Neural progenitor cell (in vitro differentiated cells): ENCODE data around the gene IGFBP7. TPM values are rescaled to one million over a fixed set of nuclear protein-coding genes. Genes with fewer than 3 reads are reported as not detected.

Experiments used
- DNase-seq: peaks from one replicate; pipeline ENCODE4 v3.0.0-alpha.2; 2016; ENCODE audit warnings: low spot score
- H2AFZ ChIP-seq: fragments of 200-600 bp; sonication (generic); replicated peaks from 2 replicates; pipeline ENCODE4 v1.6.1; 2016; ENCODE audit warnings: antibody characterized with exemption
- H3F3A ChIP-seq: fragments of 200-600 bp; sonication (generic); 2 replicates; pipeline ENCODE4 v1.6.1; 2016; ENCODE audit warnings: antibody characterized with exemption, low read depth
- H3K27ac ChIP-seq: fragments of 200-600 bp; sonication (generic); 2 replicates; pipeline ENCODE4 v1.5.1; 2016; ENCODE audit warnings: mild to moderate bottlenecking
- H3K27me3 ChIP-seq: fragments of 200-600 bp; sonication (generic); 2 replicates; pipeline ENCODE4 v1.6.1; 2016; ENCODE audit warnings: mild to moderate bottlenecking, moderate library complexity
- H3K36me3 ChIP-seq: fragments of 200-600 bp; sonication (generic); 2 replicates; pipeline ENCODE4 v1.5.1; 2016
- H3K4me1 ChIP-seq: fragments of 200-600 bp; sonication (generic); 2 replicates; pipeline ENCODE4 v1.6.1; 2016; ENCODE audit warnings: mixed run types
- H3K4me2 ChIP-seq: fragments of 200-600 bp; sonication (generic); 2 replicates; pipeline ENCODE4 v1.6.1; 2016
- H3K4me3 ChIP-seq: fragments of 200-600 bp; sonication (generic); 2 replicates; pipeline ENCODE4 v1.5.1; 2016
- H3K79me2 ChIP-seq: fragments of 200-600 bp; sonication (generic); 2 replicates; pipeline ENCODE4 v1.6.1; 2016; ENCODE audit warnings: low read depth
- H3K9ac ChIP-seq: fragments of 200-600 bp; sonication (generic); 2 replicates; pipeline ENCODE4 v1.6.1; 2016
- H3K9me3 ChIP-seq: fragments of 200-600 bp; sonication (generic); 2 replicates; pipeline ENCODE4 v1.5.1; 2016; ENCODE audit warnings: low read depth
- H4K20me1 ChIP-seq: fragments of 200-600 bp; sonication (generic); 2 replicates; pipeline ENCODE4 v1.6.1; 2016; ENCODE audit warnings: low read depth
- H3K27ac Mint-ChIP-seq: 3 replicates; pipeline ENCODE4 v1.8.0; 2021; ENCODE audit warnings: mixed read lengths
- H3K27me3 Mint-ChIP-seq: 2 replicates; pipeline ENCODE4 v1.8.0; 2022; ENCODE audit warnings: low read depth, mild to moderate bottlenecking, inconsistent platforms, moderate library complexity, mixed read lengths; ENCODE audit not compliant: insufficient read depth
- H3K36me3 Mint-ChIP-seq: 3 replicates; pipeline ENCODE4 v1.8.0; 2021; ENCODE audit warnings: mixed read lengths
- H3K4me1 Mint-ChIP-seq: 3 replicates; pipeline ENCODE4 v1.8.0; 2021; ENCODE audit warnings: mixed read lengths
- H3K4me3 Mint-ChIP-seq: 3 replicates; pipeline ENCODE4 v1.8.0; 2021; ENCODE audit warnings: mild to moderate bottlenecking, moderate library complexity, mixed read lengths
- H3K9me3 Mint-ChIP-seq: 3 replicates; pipeline ENCODE4 v1.8.0; 2020; ENCODE audit warnings: mixed read lengths
- EZH2 ChIP-seq: fragments of 200-600 bp; sonication (generic); IDR thresholded peaks from 2 replicates; pipeline ENCODE4 v1.6.1; 2017; ENCODE audit warnings: antibody characterized with exemption, mild to moderate bottlenecking, moderate library complexity
- EZH2phosphoT487 ChIP-seq: fragments of 200-600 bp; sonication (generic); IDR thresholded peaks from 2 replicates; pipeline ENCODE4 v1.6.1; 2017; ENCODE audit warnings: antibody characterized with exemption
- total RNA-seq: library from RNA; depleted of rRNA; stranded (reverse); fragments of >200 nt; gene quantifications from 2 replicates; pipeline ENCODE4 v1.2.3, GENCODE V29; 2015; ENCODE audit warnings: low replicate concordance
- TF ChIP-seq, protein P1 (sequence below): fragments of 200-600 bp; sonication (generic); IDR thresholded peaks from 2 replicates; pipeline ENCODE4 v1.5.1; 2017; ENCODE audit warnings: antibody characterized with exemption, mild to moderate bottlenecking

Gene IGFBP7
- total RNA-seq, 1 donor from 2014 or later = 0.86 TPM

DNA sequence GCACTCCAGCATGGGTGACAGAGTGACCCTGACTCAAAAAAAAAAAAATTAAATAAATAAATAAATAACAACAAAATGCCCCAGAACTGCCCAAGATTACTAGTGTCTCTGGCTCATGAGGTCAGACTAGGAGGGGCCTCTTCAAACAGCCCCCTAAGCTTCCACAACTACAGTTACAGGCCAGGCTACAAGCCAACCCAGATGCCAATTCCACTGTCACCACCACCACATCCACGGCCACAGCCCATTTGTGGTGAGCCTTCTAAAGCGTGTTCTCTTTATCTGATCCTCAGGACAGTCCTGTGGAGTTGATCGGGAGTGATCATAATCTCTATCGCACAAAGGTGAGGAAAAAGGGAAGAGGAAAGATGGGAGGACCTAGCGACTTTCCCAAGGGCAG, 36.6 kb downstream of the IGFBP7 start:
- Histone ChIP-seq H3K4me2 (no peak overlapping the region), H3K36me3 (no peaks in the 10 kb centered on the region), H3K9me3 (no peaks in the 10 kb centered on the region), H4K20me1 (no peaks in the 10 kb centered on the region), H3K9ac (no peak overlapping the region), H3K4me1 (peaks cover 4% of the 10 kb centered on the region), H3F3A (peaks cover 2% of the 10 kb centered on the region), H3K27me3 (no peaks in the 10 kb centered on the region), H2AFZ (no peak overlapping the region), H3K27ac (no peak overlapping the region), H3K4me3 (no peak overlapping the region), H3K79me2 (no peaks in the 10 kb centered on the region)
- H3K36me3 Mint-ChIP-seq = no peaks in the 10 kb centered on the region
- H3K27ac Mint-ChIP-seq = peak overlapping the region; percentile 78
- H3K27me3 Mint-ChIP-seq = no peaks in the 10 kb centered on the region
- H3K9me3 Mint-ChIP-seq = peaks cover 6% of the 10 kb centered on the region
- DNase-seq = no peak
- H3K4me3 Mint-ChIP-seq = no peak overlapping the region
- no peak for TF ChIP-seq EZH2
- TF ChIP-seq, protein P1, sequence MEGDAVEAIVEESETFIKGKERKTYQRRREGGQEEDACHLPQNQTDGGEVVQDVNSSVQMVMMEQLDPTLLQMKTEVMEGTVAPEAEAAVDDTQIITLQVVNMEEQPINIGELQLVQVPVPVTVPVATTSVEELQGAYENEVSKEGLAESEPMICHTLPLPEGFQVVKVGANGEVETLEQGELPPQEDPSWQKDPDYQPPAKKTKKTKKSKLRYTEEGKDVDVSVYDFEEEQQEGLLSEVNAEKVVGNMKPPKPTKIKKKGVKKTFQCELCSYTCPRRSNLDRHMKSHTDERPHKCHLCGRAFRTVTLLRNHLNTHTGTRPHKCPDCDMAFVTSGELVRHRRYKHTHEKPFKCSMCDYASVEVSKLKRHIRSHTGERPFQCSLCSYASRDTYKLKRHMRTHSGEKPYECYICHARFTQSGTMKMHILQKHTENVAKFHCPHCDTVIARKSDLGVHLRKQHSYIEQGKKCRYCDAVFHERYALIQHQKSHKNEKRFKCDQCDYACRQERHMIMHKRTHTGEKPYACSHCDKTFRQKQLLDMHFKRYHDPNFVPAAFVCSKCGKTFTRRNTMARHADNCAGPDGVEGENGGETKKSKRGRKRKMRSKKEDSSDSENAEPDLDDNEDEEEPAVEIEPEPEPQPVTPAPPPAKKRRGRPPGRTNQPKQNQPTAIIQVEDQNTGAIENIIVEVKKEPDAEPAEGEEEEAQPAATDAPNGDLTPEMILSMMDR = no peak
- peaks cover 43% of the 10 kb centered on the region for H3K4me1 Mint-ChIP-seq

DNA sequence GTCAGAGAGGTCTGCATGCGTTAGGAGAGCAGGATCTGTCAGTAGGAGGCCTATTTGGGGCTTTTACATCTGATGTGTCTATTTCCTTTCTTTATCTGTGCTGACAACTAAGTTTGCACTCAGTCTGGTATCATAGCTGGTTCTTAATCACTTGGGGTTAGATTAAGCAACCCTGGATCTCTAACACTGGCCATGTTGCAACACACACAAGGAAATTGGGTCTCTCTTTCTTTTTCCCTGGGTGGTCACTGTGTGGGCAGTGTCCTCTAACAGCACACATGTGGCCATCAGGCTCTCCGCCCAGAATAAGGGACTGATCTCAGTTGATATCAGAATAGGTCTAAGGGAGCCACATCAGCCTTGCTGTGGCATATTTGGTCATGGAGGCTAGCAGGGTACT, 38.9 kb downstream of the IGFBP7 start:
- H3F3A ChIP-seq = no peaks in the 10 kb centered on the region

DNA sequence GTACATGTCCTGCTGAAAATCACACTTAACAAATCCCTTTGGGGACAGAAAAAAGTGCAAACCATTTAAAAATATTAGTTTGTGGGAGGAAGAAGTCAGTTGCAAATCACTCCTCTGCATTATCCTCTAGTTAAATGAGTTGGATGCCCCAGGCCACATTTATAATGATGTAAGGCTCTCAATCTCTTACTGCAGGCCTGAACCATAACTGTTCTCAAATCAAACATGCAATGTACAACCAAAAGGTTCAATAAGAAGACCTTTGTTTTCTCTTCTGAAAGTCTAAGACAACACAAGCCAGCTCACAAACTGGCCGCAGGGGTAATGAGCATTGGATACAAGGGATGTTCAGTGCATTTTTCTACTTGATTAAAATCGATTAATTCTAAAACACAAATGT, 39.7 kb downstream of the IGFBP7 start:
- H4K20me1 ChIP-seq = no peaks in the 10 kb centered on the region
- Mint-ChIP-seq H3K36me3 (no peaks in the 10 kb centered on the region), H3K9me3 (peaks cover 6% of the 10 kb centered on the region), H3K27me3 (no peaks in the 10 kb centered on the region), H3K4me1 (peaks cover 21% of the 10 kb centered on the region), H3K27ac (no peak overlapping the region), H3K4me3 (no peak overlapping the region)
- H3K4me2 ChIP-seq = no peak overlapping the region
- no peak overlapping the region for H3K4me3 ChIP-seq
- no peaks in the 10 kb centered on the region for H3K4me1 ChIP-seq
- no peak overlapping the region for H3K27ac ChIP-seq
- H2AFZ ChIP-seq = no peak overlapping the region
- TF ChIP-seq EZH2 (no peak), EZH2phosphoT487 (no peak)
- TF ChIP-seq, protein P1 = no peak
- H3K79me2 ChIP-seq = no peaks in the 10 kb centered on the region
- no peaks in the 10 kb centered on the region for H3K36me3 ChIP-seq
- no peak overlapping the region for H3K9ac ChIP-seq
- no peaks in the 10 kb centered on the region for H3K9me3 ChIP-seq
- no peak for DNase-seq
- H3K27me3 ChIP-seq = no peaks in the 10 kb centered on the region
- no peaks in the 10 kb centered on the region for H3F3A ChIP-seq

More for the DNA sequence above, 38.9 kb downstream of the IGFBP7 start:
- Histone ChIP-seq H3K4me1 (no peaks in the 10 kb centered on the region), H3K27ac (no peak overlapping the region), H3K4me3 (no peak overlapping the region), H4K20me1 (no peaks in the 10 kb centered on the region), H3K79me2 (no peaks in the 10 kb centered on the region), H3K4me2 (no peak overlapping the region), H3K27me3 (no peaks in the 10 kb centered on the region), H3K9ac (no peak overlapping the region), H3K36me3 (no peaks in the 10 kb centered on the region), H3K9me3 (no peaks in the 10 kb centered on the region), H2AFZ (no peak overlapping the region)
- H3K9me3 Mint-ChIP-seq = peaks cover 6% of the 10 kb centered on the region
- peak overlapping the region; percentile 48 for H3K27ac Mint-ChIP-seq
- H3K4me3 Mint-ChIP-seq = no peak overlapping the region
- H3K36me3 Mint-ChIP-seq = no peaks in the 10 kb centered on the region
- TF ChIP-seq, protein P1 = no peak
- TF ChIP-seq EZH2 (no peak), EZH2phosphoT487 (no peak)
- no peak for DNase-seq
- H3K27me3 Mint-ChIP-seq = no peaks in the 10 kb centered on the region
- H3K4me1 Mint-ChIP-seq = peaks cover 27% of the 10 kb centered on the region
